ENCODE results near the gene OR5B2. TPM values are rescaled to one million over a fixed set of nuclear protein-coding genes. Genes with fewer than 3 reads are reported as not detected.

Gene OR5B2
- total RNA-seq, 2 experiments from 2014 or later, result not detected

DNA sequence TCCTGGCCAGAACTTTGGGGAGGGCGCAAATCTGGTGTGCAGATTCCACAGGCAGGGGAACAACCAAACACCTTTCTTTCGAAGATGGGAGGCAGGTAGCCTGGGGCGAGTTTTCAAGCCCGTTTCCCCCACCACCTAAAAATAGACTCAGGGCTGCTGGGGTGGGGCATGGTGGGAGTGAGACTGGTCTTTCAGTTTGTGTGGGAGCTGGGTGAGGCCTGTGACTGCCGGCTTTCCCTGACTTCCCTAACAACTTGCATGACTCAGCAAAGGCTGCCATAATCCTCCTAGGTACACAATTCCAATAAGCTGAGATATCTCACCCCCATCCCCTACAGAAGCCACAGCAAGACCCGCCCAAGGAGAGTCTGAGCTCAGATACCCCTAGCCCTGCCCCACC, 18.4 kb upstream of the OR5B2 start:
- H3K36me3 Mint-ChIP-seq (ENCODE audit: low read depth), result no peaks in the 10 kb centered on the region
- no peak overlapping the region for H3K27ac Mint-ChIP-seq
- ATAC-seq, result no peak
- intact Hi-C loops (cut with micrococcal nuclease), result no loop called here
- POLR2A ChIA-PET, result no interaction called here
- no peaks in the 10 kb centered on the region for H3K27me3 Mint-ChIP-seq
- H3K4me1 Mint-ChIP-seq (ENCODE audit: low read depth), result peaks cover 3% of the 10 kb centered on the region
- CTCF ChIA-PET, result no interaction called here
- no peak for TF ChIP-seq CTCF (IDR thresholded peaks at IDR 0.05)
- no peak for DNase-seq
- H3K9me3 Mint-ChIP-seq, result no peaks in the 10 kb centered on the region
- no peak overlapping the region for H3K4me3 Mint-ChIP-seq

DNA sequence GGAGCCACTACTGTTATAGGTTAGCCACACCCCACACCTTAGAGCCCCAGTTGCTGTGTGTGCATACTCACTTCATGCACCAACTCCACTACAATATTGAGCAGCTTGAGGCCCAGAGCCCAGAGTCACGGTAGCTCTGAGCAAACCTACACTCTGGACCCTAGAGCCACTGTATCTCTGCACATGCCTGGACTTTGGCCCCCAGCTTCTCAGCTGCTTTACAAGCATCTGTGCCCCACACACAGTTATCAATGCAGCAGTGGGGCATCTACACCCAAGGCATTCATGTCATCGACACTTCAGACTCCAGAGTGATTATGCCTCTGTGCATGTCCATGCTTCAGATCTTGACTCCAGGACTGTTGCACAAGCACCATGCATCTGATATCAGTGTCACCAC, 16.4 kb upstream of the OR5B2 start:
- Mint-ChIP-seq H3K4me3 (no peak overlapping the region), H3K27me3 (no peaks in the 10 kb centered on the region), H3K4me1 (ENCODE audit: low read depth) (no peaks in the 10 kb centered on the region), H3K36me3 (ENCODE audit: low read depth) (no peaks in the 10 kb centered on the region), H3K9me3 (no peaks in the 10 kb centered on the region), H3K27ac (no peak overlapping the region)
- ATAC-seq (no peak), DNase-seq (no peak)
- POLR2A ChIA-PET, result no interaction called here
- TF ChIP-seq CTCF (IDR thresholded peaks at IDR 0.05), result no peak
- CTCF ChIA-PET, result no interaction called here
- intact Hi-C loops (cut with micrococcal nuclease), result no loop called here

DNA sequence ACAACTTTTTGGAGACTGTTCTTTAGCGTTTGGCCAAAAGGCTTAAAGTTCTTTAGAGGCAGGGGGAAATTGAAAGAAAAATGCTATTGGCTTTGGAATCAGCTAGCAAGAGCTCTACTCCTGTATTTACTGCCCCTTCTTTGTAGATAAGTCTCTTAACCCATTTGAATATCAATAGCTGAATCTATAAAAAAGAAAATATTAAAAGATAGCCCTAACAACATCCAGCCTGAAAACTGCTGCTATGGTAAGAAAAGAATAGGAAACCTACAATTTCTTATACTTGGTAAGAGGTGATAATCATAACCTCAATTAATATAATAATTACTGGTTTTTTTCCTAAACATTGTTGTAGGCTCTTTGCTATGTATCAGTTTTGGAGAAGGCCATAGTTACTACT, 14.2 kb upstream of the OR5B2 start, which contains the start of gene OR5B12:
TSS of gene OR5B12 (minus strand) at position 101 of the 400 bp plus-strand sequence. CDS start 2,085 bp downstream, outside the sequence.
- Mint-ChIP-seq H3K36me3 (ENCODE audit: low read depth) (no peaks in the 10 kb centered on the region), H3K9me3 (no peaks in the 10 kb centered on the region), H3K4me3 (no peak within 1 kb of the TSS), H3K4me1 (ENCODE audit: low read depth) (no peaks in the 10 kb centered on the region), H3K27ac (no peak within 1 kb of the TSS), H3K27me3 (no peaks in the 10 kb centered on the region)
- intact Hi-C loops (cut with micrococcal nuclease), result no loop called here
- POLR2A ChIA-PET, result no interaction called here
- DNase-seq, result no peak
- ATAC-seq, result no peak
- CTCF ChIA-PET, result no interaction called here
- no peak for TF ChIP-seq CTCF (IDR thresholded peaks at IDR 0.05)

GRCh38 chr11:58438486-58438885, 10.6 kb upstream of the OR5B2 start:
- H3K9me3 Mint-ChIP-seq, result no peaks in the 10 kb centered on the region
- H3K27ac Mint-ChIP-seq, result no peak overlapping the region
- TF ChIP-seq CTCF (IDR thresholded peaks at IDR 0.05), result no peak
- no peak overlapping the region for H3K4me3 Mint-ChIP-seq
- DNase-seq (no peak), ATAC-seq (no peak)
- H3K36me3 Mint-ChIP-seq (ENCODE audit: low read depth), result no peaks in the 10 kb centered on the region
- H3K4me1 Mint-ChIP-seq (ENCODE audit: low read depth), result no peaks in the 10 kb centered on the region
- H3K27me3 Mint-ChIP-seq, result no peaks in the 10 kb centered on the region
- POLR2A ChIA-PET, result no interaction called here
- intact Hi-C loops (cut with micrococcal nuclease), result no loop called here
- CTCF ChIA-PET, result no interaction called here

- ATAC-seq (no peak), DNase-seq (no peak)
- no peak overlapping the region for H3K27ac Mint-ChIP-seq
- POLR2A ChIA-PET, result no interaction called here
- peaks cover 2% of the 10 kb centered on the region for H3K27me3 Mint-ChIP-seq
- H3K36me3 Mint-ChIP-seq (ENCODE audit: low read depth), result no peaks in the 10 kb centered on the region
- CTCF ChIA-PET, result no interaction called here
- H3K4me3 Mint-ChIP-seq, result no peak overlapping the region
- peaks cover 5% of the 10 kb centered on the region for H3K9me3 Mint-ChIP-seq
- no peak for TF ChIP-seq CTCF (IDR thresholded peaks at IDR 0.05)
- intact Hi-C loops (cut with micrococcal nuclease), result no loop called here
- no peaks in the 10 kb centered on the region for H3K4me1 Mint-ChIP-seq (ENCODE audit: low read depth)
Observed at GRCh38 chr11:58434217-58434616, 6.3 kb upstream of the OR5B2 start.

All from activated CD8-positive, alpha-beta T cell treated with anti-CD3 and anti-CD28 coated beads for 36 hours (primary cell).